Epithelial cell of esophagus (primary cell): ENCODE data around the gene NYAP1.
A peak's percentile ranks its signal among the peaks of the same experiment; 100 is the strongest.

Experiments
- DNase-seq: peaks from one replicate; pipeline ENCODE4 v3.0.0; 2010; ENCODE audit warnings: low read depth
- H3K4me3 ChIP-seq: 2 replicates; pipeline ENCODE4 v1.5.1; 2011; ENCODE audit warnings: mild to moderate bottlenecking, low read length, control low read depth
- CTCF ChIP-seq: IDR thresholded peaks from 2 replicates; pipeline ENCODE4 v1.5.1; 2011; ENCODE audit warnings: low read depth, mild to moderate bottlenecking, low read length, control low read depth, inconsistent platforms; ENCODE audit not compliant: insufficient read depth; ENCODE audit errors: missing control alignments

Gene NYAP1

GRCh38 chr7:100478958-100479660 lies 4.6 kb upstream of the NYAP1 start, which contains the start of gene TSC22D4:
Gene TSC22D4, minus strand, starts transcription at chr7:100479214. Its CDS starts 1,176 bp downstream, at chr7:100478038.
- no peak for TF ChIP-seq CTCF
- DNase-seq, result peak; percentile 91
- H3K4me3 ChIP-seq, result peak within 1 kb of the TSS; percentile 94

- no peak for DNase-seq
- no peak for TF ChIP-seq CTCF
- H3K4me3 ChIP-seq, result no peak overlapping the region
Observed at GRCh38 chr7:100481466-100481865, 2.3 kb upstream of the NYAP1 start.

- no peak for TF ChIP-seq CTCF
- no peak for DNase-seq
- H3K4me3 ChIP-seq, result peak overlapping the region; percentile 51
Observed at GRCh38 chr7:100482728-100483089, 1.0 kb upstream of the NYAP1 start.

GRCh38 chr7:100483090-100483721 lies 521 bp upstream of the NYAP1 start:
- TF ChIP-seq CTCF, result peak; percentile 40
- peak; percentile 51 for DNase-seq
- peak overlapping the region; percentile 51 for H3K4me3 ChIP-seq

- no peak for TF ChIP-seq CTCF
- no peak overlapping the region for H3K4me3 ChIP-seq
- DNase-seq, result no peak
Observed at GRCh38 chr7:100484673-100485045, 932 bp downstream of the NYAP1 start.

GRCh38 chr7:100485471-100485876 lies 1.7 kb downstream of the NYAP1 start:
- DNase-seq, result no peak
- no peak overlapping the region for H3K4me3 ChIP-seq
- TF ChIP-seq CTCF, result no peak
